G401 (cell line): ENCODE results near the gene GATC. TPM values are rescaled to one million over a fixed set of nuclear protein-coding genes. Genes with fewer than 3 reads are reported as not detected.

Source experiments
- DNase-seq: peaks from one replicate; pipeline ENCODE4 v3.0.0-alpha.2; 2015; ENCODE audit warnings: low spot score
- in situ Hi-C: cut with HindIII; loops from 2 replicates; pipeline ENCODE4 v1.10.0; 2016; ENCODE audit warnings: low sequenced_read_pairs, mixed read lengths
- total RNA-seq: library from RNA; depleted of rRNA; stranded (reverse); fragments of >200 nt; shearing (Covaris generic); gene quantifications from 2 replicates; pipeline ENCODE4 v1.2.3, GENCODE V29; 2014; rRNA removed

The GATC gene
- total RNA-seq, result 34.3 and 42.3 TPM in 2 replicates

- DNase-seq, result peak; percentile 83
- in situ Hi-C loops, result loop anchor here (10.0 kb wide), 1 partner anchor 221 kb away; no protein-coding TSS in a partner anchor
Observed at GRCh38 chr12:120445911-120446843, at the start of gene GATC, which contains the start of gene TRIAP1. Gene GATC, plus strand, starts transcription at chr12:120446444. Its CDS starts 37 bp downstream, at chr12:120446481. Gene TRIAP1, minus strand, starts transcription at chr12:120446384. Its CDS starts 12 bp downstream, at chr12:120446372.

DNA sequence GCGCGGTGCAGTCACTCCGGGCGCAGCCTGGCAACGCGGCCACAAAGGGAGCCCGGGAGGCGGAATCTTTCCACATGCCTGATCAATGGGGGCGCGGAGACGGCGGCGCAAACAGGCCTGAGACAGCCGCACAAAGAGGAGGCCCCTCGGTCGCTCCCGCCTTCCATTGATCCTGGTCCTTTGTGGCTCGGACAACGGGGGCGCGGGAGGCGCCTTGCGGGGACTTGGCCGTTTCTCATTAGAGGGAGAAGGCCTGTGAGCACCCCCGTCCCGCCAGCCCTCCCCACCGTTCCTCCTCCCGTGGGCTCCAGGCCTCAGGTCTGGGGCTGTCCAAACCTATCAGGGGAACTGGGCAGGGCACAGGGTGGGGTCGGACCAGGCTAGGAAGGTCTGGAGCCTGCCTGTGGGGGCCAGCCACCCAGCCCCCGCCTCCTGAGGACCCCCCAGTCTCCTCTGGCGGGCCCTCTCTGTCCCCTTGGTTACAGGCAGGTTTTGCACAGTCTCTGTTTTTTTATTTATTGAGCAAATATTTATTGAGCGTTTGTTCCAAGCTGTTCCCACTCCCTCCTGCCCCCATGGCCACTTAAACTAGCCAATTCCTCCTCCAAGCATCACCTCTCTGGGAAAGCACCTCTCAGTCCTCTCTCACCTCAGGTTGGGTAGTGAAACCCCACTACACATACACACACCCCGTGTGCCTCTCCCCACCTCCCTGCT, 48.3 kb upstream of the GATC start:
- in situ Hi-C loops, result no loop called here
- no peak for DNase-seq

DNA sequence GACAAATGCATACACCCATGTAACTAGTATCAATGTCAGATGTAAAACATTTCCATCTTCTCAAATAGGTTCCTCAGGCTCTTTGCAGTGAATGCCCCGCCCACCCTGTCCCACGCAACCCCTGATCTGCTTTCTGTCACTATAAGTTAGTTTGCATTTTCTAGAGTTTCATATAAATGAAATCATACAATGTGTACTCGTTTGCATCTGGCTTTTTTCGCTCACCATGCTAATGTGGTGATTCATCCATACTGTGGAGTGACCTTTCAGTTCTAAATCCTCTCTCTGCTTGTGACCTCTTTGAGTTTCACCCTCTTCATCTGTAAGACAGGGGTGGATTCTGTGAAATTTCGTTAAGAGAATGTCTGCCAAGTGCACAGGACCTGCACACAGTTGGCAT, 46.7 kb upstream of the GATC start:
- in situ Hi-C loops, result no loop called here
- no peak for DNase-seq

DNA sequence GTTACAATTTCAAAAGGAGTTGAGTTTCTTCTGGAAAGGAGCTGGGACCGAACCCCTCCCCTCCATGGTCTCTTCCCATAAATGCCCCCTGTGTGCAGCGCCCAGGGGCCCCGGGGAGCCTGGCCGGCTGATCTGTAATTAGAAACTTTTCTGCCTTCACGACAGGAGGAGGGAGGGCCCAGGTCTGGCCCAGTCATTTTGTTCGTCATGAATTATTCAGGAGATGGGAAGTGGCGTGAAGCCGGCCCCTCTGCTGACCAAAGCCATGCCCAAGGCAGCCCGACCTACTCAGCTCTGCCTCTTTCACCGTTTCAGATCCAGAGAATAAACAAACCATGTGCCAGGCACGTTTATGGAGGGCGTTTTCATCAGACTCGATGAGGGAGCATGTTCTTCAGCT, 44.0 kb upstream of the GATC start:
- DNase-seq, result peak; percentile 10

GRCh38 chr12:120403869-120404268, 42.4 kb upstream of the GATC start:
- no peak for DNase-seq
- in situ Hi-C loops, result no loop called here

More for the DNA sequence above, 44.0 kb upstream of the GATC start:
- in situ Hi-C loops, result no loop called here

- no peak for DNase-seq
- in situ Hi-C loops, result no loop called here
Observed at GRCh38 chr12:120404271-120404670, 42.0 kb upstream of the GATC start.

DNA sequence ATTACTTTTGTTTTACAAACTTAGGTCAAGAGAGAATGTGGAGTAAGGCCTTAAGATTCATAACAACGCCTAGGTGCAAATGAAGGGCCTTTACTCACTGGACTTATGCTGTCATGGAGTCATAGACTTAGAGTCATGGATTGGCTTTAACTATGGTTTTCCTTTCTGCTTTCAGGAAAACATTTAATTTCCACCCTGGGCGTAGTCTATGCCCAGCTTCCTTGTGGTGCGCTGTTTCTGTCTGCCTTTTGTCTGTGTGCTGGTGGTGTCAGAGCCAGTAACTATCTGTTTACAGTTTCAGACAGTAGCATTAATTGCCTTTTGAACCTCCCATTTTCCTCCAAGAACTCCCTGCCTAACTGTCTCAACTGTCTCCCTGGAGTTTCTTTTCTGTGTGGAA, 40.2 kb upstream of the GATC start:
- in situ Hi-C loops, result no loop called here
- DNase-seq, result no peak

DNA sequence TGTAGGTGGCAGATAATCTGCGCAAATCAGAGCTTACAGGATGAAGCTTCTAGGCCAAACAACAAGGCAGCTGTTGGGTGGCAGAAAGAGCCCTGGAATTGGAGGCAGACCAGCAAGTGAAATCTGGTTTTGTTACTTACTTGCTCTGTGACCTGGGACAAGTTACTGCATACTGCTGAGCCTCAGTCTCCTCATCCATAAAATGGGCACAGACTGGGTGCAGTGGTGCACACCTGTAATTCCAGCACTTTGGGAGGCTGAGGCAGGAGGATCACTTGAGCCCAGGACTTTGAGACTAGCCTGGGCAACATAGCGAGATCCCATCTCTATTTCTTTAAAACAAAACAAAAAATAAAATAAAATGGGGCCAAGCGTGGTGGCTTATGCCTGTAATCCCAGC, 39.7 kb upstream of the GATC start:
- no peak for DNase-seq
- in situ Hi-C loops, result no loop called here

- in situ Hi-C loops, result no loop called here
- DNase-seq, result no peak
Observed at GRCh38 chr12:120408771-120409170, 37.5 kb upstream of the GATC start.

- no peak for DNase-seq
- in situ Hi-C loops, result no loop called here
Observed at GRCh38 chr12:120412421-120412820, 33.8 kb upstream of the GATC start.

- in situ Hi-C loops, result no loop called here
- DNase-seq, result no peak
Observed at GRCh38 chr12:120413901-120414695, 32.1 kb upstream of the GATC start.

- DNase-seq, result no peak
- in situ Hi-C loops, result no loop called here
Observed at GRCh38 chr12:120416490-120417216, 29.6 kb upstream of the GATC start.

DNA sequence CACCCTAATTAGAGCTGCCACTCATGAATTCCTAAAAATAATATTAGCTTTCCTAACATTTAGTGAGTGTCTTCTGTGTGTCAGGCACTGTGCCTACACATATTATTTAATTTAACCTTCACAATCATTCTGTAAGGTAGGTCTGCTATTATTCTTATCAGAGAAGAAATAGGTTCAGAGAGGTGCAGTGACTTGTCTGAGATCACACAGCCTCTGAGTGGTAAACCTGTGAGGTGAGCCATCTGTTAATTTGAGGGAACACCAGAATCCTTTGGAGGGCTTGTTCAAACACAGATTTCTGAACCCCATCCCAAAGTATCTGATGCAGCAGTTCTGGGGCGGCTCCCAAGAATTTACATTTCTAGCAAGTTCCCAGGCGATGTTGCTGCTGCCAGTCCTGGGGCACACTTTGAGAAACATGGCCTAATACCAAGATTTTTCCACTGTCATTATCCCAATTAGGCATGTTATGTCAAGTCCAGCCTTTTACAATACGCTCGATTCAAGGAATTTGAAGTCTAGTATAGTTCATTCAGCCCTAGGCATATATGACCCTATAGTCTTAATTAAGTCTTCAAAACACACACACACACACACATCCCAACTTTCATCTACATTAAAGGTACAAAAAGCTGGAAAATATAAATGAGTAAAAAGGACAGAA, 28.2 kb upstream of the GATC start:
- in situ Hi-C loops, result no loop called here
- DNase-seq, result no peak

GRCh38 chr12:120421701-120422100, 24.5 kb upstream of the GATC start:
- in situ Hi-C loops, result no loop called here
- DNase-seq, result no peak

DNA sequence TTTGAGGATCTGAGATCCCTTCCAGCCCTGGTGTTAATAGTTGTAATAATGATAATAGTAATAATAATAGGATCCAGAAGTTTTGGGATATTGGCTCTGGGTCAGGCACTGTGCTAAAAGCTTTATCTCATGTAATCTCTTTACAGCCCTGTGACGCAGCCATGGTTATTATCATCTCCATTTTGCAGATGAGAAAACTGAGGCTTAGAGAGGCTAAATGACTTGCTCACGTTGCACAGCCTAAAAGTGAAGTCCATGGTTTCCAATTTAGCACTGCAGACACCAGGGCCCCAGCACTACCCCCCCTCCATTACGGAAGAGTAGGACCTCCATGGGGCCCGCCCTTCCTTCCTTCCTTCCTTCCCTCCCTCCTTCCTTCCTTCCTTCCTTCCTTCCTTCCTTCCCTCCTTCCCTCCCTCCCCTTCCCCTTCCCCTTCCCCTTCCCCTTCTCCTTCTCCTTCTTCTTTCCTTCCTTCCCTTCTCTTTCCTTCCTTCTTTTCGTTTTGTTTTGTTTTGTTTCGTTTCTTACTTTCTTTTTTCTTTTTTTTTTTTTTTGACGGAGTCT, 23.3 kb upstream of the GATC start:
- DNase-seq, result no peak
- in situ Hi-C loops, result no loop called here

DNA sequence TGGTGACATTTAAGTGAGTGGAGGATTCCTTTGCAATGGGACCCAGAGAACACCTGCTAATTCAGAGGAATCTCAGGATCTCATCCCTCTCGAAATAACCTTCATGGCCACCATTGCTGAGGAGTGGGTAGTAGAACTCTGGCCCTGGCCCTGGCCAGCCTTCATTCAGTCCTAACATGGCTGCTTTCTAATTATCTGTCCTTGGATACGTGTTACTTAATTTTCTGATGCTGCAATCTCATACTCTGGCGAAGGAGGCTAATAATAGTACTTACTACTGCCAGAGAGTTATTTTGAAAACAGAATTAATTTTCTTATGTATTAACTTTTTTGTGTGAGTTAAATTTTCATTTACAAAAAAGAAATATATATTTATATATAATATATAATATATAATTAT, 20.4 kb upstream of the GATC start:
- no peak for DNase-seq
- in situ Hi-C loops, result no loop called here

DNA sequence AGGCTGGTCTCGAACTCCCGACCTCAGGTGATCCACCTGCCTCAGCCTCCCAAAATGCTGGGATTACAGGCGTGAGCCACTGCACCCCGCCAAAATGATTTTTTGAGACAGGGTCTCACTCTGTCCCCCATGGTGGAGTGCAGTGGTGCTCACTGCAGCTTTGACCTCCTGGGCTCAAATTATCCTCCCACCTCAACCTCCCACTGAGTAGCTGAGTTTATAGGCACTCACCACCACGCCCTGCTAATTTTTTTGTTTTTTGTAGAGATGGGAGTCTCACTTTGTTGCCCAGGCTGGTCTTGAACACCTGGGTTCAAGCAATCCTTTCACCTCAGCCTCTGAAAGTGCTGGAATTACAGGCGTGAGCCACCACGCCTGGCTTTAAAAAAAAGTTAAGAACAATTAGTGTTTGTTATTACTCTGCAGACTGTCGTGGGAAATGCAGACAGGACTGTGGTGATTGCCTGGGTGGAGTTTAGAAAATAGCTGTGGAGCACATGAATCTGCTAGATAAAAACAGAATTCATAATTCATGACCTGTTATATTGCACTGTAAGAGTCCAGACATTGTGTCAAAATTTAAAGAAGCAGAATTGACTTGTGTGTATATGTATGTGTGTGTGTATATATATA, 17.5 kb upstream of the GATC start:
- in situ Hi-C loops, result no loop called here
- no peak for DNase-seq

- in situ Hi-C loops, result no loop called here
- no peak for DNase-seq
Observed at GRCh38 chr12:120429368-120429767, 16.9 kb upstream of the GATC start.
